ENCODE measurements around the gene MED8. TPM values are rescaled to one million over a fixed set of nuclear protein-coding genes. Genes with fewer than 3 reads are reported as not detected.

MED8 gene
- total and polyA plus RNA-seq, 9 of the 15 experiments (the other 6 are each of a cell fraction or from before 2014, with no cell fraction given) = 23.0 to 120 (median 56.4) TPM

DNA sequence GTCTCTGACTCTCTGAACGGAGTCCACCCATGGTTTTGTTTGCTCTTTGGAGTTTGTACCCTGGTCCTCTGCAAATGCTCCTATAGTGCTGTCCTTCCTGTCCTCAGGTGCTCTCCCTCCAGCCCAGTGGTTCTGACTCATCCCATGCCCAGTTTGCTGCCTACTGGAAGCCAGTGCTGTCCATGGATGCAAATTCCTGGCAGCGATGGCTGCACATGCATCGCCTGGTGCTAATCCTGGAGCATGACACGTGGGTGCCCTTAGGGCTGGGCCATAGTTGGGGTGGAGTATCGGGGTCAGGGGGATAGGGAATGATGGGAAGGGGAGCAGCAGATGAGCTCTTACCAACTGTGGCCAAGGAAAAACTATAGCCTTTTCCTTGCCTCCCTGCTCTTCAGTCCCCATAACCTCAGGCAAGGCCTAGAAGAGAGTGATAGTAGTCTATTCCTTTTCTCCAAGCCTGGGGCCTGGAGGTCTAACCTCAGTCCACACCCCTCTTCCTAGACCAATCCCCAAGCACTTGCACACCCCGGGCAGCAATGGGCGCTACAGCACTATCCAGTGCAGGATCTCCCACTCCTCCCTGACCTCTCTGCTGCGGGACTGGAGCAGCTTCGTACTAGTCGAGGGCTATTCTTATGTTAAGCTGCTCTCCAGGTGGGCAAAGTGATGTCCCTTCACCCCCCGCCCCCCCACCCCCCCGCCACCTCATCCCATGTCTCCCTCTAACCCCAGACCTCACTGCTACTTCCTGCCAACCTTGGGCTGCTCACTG is 32.6 kb upstream of the MED8 start:
- Histone ChIP-seq H3K9ac (ENCODE audit: insufficient read depth in 1 of 2, low read depth in 2 of 2, low read length in 2 of 2) (no peak overlapping the region), H3K9me1 (ENCODE audit: control insufficient read depth, insufficient read depth, low read length) (peaks cover 5% of the 10 kb centered on the region), H3K36me3 (ENCODE audit: control insufficient read depth, insufficient read depth, low read length) (peaks cover 82% of the 10 kb centered on the region; the same call in 2 of the 3 replicates), H2AFZ (ENCODE audit: low read depth, low read length) (no peak overlapping the region), H3K9me3 (replicated peaks; ENCODE audit: control insufficient read depth, insufficient read depth, low read depth, low read length) (no peaks in the 10 kb centered on the region), H3K4me1 (replicated peaks in 1 of 2; ENCODE audit: control insufficient read depth in 2 of 2, insufficient read depth in 2 of 2, low read length in 2 of 2) (peaks cover 0 to 3% of the 10 kb centered on the region in 2 experiments; a peak in 1 of 5 replicates), H3K79me2 (ENCODE audit: control insufficient read depth, insufficient read depth, low read length) (no peaks in the 10 kb centered on the region), H3K4me2 (ENCODE audit: insufficient read depth, low read length) (no peak overlapping the region), H3K27ac (ENCODE audit: extremely low read depth, low read depth, low read length) (no peak overlapping the region), H4K20me1 (replicated peaks; ENCODE audit: control insufficient read depth, insufficient read depth, low read length) (no peaks in the 10 kb centered on the region), H3K4me3 (no peak overlapping the region), H3K27me3 (ENCODE audit: control insufficient read depth in 2 of 2, insufficient read depth in 2 of 2, low read length in 2 of 2) (no peaks in the 10 kb centered on the region)
- 75% methylated on average over 10 of the region's 12 CpGs for WGBS (ENCODE audit: insufficient coverage, low coverage, missing lambda C conversion rate)
- ATAC-seq = no peak; the same call in 2 of the 3 replicates
- TF ChIP-seq, protein P1, sequence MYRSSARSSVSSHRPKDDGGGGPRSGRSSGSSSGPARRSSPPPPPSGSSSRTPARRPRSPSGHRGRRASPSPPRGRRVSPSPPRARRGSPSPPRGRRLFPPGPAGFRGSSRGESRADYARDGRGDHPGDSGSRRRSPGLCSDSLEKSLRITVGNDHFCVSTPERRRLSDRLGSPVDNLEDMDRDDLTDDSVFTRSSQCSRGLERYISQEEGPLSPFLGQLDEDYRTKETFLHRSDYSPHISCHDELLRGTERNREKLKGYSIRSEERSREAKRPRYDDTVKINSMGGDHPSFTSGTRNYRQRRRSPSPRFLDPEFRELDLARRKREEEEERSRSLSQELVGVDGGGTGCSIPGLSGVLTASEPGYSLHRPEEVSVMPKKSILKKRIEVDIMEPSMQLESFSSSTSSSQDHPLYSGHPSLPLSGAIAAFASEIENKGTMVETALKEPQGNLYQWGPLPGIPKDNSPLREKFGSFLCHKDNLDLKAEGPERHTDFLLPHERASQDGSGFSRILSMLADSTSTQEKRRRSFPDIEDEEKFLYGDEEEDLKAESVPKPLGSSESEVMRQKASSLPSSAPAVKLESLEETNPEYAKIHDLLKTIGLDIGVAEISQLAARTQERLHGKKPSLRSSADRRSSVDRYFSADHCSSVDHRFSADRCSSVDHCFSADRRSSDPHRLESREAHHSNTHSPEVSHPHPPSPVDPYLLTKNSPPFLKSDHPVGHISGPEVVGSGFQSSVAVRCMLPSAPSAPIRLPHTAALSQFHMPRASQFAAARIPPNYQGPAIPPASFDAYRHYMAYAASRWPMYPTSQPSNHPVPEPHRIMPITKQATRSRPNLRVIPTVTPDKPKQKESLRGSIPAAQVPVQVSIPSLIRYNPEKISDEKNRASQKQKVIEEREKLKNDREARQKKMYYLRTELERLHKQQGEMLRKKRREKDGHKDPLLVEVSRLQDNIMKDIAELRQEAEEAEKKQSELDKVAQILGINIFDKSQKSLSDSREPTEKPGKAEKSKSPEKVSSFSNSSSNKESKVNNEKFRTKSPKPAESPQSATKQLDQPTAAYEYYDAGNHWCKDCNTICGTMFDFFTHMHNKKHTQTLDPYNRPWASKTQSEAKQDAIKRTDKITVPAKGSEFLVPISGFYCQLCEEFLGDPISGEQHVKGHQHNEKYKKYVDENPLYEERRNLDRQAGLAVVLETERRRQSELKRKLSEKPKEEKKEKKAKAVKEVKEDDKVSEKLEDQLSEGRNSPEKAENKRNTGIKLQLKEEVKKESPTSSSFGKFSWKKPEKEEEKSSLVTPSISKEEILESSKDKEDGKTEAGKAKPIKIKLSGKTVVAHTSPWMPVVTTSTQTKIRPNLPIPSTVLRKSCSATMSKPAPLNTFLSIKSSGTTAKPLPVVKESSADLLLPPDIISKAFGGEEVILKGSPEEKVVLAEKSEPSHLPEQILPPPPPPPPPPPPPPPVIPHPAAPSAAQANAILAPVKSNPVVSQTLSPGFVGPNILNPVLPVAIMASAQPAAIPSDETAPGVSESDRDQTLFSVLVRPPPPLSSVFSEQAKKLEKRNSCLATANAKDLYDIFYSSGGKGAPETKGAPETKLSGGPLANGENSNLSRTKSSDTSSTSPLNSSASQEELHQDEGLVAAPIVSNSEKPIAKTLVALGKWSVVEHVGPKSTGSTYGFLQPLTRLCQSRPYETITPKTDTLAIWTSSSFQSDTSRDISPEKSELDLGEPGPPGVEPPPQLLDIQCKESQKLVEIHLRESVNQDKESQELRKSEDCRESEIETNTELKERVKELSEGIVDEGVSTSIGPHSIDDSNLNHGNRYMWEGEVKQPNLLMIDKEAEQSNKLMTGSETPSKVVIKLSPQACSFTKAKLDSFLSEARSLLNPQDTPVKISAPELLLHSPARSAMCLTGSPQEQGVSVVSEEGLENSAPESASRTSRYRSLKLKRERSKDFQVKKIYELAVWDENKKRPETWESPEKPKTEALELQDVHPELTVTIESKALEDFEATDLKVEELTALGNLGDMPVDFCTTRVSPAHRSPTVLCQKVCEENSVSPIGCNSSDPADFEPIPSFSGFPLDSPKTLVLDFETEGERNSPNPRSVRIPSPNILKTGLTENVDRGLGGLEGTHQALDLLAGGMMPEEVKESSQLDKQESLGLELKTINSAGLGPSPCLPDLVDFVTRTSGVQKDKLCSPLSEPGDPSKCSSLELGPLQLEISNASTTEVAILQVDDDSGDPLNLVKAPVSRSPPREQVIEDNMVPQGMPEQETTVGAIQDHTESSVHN (IDR thresholded peaks at IDR 0.05; ENCODE audit: borderline replicate concordance in 1 of 2, low read depth in 1 of 2) = no peak
- TF ChIP-seq BDP1 (IDR thresholded peaks at IDR 0.05; ENCODE audit: insufficient read depth, insufficient read length) (no peak), ELF4 (CRISPR knock-in tag; IDR thresholded peaks at IDR 0.05) (no peak)
- CTCF ChIA-PET (ENCODE audit: low intra/inter-chr PET ratio) = no interaction called here
- no TSS peak for BruUV-seq (replicated peaks)
- in situ Hi-C loops (cut with MboI) = no loop called here
- POLR2A ChIA-PET = interaction anchor here (0.5 to 0.7 kb wide), 2 partner anchors 19 to 686 kb away, joined by 3 read pairs; no protein-coding TSS in a partner anchor
- no peak for DNase-seq (ENCODE audit: extremely low read depth in 1 of 4, low spot score in 3 of 4)
- intact Hi-C loops (cut with micrococcal nuclease) = no loop called here
- no peak for FAIRE-seq
